ENCODE data around the gene SLC6A3.

DNA sequence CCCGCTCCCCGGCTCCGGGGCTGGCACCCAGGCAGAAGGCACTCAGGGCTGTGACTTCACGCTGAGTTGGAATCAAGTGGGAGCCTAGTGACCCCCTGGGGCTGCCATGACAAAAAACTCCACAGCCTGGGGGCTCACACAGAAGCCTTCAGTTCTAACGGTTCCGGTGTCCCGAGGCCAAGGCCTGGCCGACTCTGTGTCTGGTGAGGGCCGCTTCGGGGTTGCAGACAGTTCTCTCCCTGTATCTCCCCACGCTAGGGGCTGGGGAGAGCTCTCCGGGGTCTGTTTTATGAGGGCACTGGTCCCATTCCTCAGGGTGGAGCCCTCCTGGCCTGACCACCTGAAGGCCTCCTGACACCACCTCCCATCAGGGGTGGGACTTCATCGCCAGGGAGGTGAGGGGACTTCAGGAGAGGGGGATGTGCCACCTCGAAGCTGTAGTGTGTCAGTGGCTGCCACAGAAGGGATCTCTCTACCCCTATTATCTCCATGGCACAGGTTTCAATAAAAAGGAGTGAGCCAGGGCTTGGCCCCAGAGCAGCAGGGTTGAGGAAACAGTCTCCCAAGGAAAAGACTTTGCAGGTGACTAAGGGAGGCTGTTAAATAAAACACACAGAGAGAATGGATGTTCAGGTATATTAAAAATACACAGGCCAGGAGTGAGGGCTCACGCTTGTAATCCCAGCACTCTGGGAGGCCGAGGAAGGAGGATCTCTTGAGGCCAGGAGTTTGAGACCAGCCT, 1.5 kb upstream of the SLC6A3 start:
- TF ChIP-seq RFX5 (IDR thresholded peaks at IDR 0.05; ENCODE audit: low read depth, low read length) = no peak
- TF ChIP-seq, protein P1, sequence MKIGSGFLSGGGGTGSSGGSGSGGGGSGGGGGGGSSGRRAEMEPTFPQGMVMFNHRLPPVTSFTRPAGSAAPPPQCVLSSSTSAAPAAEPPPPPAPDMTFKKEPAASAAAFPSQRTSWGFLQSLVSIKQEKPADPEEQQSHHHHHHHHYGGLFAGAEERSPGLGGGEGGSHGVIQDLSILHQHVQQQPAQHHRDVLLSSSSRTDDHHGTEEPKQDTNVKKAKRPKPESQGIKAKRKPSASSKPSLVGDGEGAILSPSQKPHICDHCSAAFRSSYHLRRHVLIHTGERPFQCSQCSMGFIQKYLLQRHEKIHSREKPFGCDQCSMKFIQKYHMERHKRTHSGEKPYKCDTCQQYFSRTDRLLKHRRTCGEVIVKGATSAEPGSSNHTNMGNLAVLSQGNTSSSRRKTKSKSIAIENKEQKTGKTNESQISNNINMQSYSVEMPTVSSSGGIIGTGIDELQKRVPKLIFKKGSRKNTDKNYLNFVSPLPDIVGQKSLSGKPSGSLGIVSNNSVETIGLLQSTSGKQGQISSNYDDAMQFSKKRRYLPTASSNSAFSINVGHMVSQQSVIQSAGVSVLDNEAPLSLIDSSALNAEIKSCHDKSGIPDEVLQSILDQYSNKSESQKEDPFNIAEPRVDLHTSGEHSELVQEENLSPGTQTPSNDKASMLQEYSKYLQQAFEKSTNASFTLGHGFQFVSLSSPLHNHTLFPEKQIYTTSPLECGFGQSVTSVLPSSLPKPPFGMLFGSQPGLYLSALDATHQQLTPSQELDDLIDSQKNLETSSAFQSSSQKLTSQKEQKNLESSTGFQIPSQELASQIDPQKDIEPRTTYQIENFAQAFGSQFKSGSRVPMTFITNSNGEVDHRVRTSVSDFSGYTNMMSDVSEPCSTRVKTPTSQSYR (CRISPR knock-in tag; IDR thresholded peaks at IDR 0.05; ENCODE audit: borderline replicate concordance) = no peak
- no peak for TF ChIP-seq KLF16 (CRISPR knock-in tag; IDR thresholded peaks at IDR 0.05)
- TF ChIP-seq PRPF4 (IDR thresholded peaks at IDR 0.05; ENCODE audit: low read depth, low read length, poor library complexity, severe bottlenecking) = no peak
- no peak for TF ChIP-seq NFE2 (CRISPR knock-in tag; IDR thresholded peaks at IDR 0.05)
- TF ChIP-seq NFYB (CRISPR knock-in tag; IDR thresholded peaks at IDR 0.05) = no peak
- TF ChIP-seq ZNF660 (CRISPR knock-in tag; IDR thresholded peaks at IDR 0.05; ENCODE audit: borderline replicate concordance, low read depth) = no peak
